VCaP (cell line): Measurements from ENCODE around the gene ZNF451.
A peak's percentile ranks its signal among the peaks of the same experiment; 100 is the strongest.

Source experiments
- H3K27ac ChIP-seq: fragments of 450-650 bp; 2 replicates; pipeline ENCODE4 v1.5.1; 2017
- CTCF ChIP-seq: fragments of 450-650 bp; conservative IDR thresholded peaks from 2 replicates; pipeline ENCODE4 v1.5.1; 2017; ENCODE audit warnings: mild to moderate bottlenecking, moderate library complexity

ZNF451 gene

GRCh38 chr6:57162516-57162915, 72.5 kb downstream of the ZNF451 start:
- no peak for TF ChIP-seq CTCF
- H3K27ac ChIP-seq: no peak overlapping the region

DNA sequence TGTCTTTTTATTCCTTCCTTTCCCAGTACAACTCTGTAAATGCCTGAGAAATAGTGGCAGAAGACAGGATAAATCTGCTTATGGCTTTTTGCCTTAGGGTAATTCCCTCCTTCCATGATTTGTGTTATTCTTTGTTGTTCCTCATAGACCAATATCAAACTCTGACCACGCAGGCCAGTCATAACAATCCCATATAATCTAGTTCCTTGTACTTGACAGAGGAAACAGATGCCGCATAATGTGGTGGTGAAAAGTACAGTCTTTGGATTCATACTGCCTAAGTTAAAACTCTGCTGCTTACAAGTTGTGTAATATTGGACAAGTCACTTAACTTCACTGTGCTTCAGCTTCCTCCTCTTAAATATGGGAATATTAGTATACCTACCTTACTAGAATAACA, 74.0 kb downstream of the ZNF451 start:
- no peak for TF ChIP-seq CTCF
- no peak overlapping the region for H3K27ac ChIP-seq

- H3K27ac ChIP-seq: no peak overlapping the region
- TF ChIP-seq CTCF: no peak
Measured at GRCh38 chr6:57165080-57165479, 75.1 kb downstream of the ZNF451 start.

GRCh38 chr6:57172136-57173055, 82.4 kb downstream of the ZNF451 start, which contains the start of gene BAG2:
Gene BAG2 (plus strand): TSS chr6:57172326. CDS start chr6:57172698, 372 bp downstream.
- TF ChIP-seq CTCF: peak; percentile 21; the same call in 1 of the 2 replicates
- H3K27ac ChIP-seq: peak within 1 kb of the TSS; percentile 86

DNA sequence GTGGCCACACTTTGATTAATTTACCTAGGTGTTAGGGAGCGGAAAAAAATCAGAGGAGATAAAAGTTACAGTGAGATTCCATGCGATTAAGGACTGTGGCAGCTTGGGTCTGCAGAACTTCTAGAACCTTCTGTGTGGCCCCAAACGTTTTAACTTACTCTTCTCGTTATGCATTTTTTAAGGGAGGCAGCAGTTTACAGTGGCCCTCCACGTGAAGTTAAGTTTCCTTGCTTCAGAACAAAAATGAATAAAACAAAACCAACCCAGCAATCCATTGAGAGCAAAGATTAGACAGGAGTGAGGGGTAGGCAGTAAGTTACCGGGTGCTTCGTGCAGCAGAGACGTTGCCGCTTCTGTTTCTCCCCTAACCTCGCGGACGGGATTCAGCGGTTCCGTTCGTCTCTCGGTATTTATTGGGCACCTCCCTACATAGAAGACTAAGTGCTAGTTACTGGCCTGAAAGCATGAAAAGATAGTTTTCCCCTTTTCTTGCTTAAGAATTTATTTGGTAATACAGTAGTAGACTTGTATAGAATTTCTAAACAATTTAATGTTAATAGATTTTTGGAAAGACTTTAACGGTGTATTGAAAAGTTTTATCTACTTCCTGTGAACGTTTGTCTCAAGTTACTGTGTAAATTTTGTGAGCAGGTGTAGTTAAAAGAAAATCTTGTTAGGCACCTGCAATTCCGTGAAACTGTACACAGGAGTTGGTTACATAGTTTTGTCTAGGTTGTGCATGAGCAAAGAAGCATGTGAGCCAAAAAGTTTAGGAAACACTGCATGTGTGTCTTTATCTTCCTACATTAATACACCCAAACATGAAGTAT, 83.3 kb downstream of the ZNF451 start:
- H3K27ac ChIP-seq: peak overlapping the region; percentile 86
- no peak for TF ChIP-seq CTCF

GRCh38 chr6:57173886-57174510, 84.0 kb downstream of the ZNF451 start:
- peak overlapping the region; percentile 86 for H3K27ac ChIP-seq
- TF ChIP-seq CTCF: no peak

- TF ChIP-seq CTCF: no peak
- peak overlapping the region; percentile 86; the same call in 1 of the 2 replicates for H3K27ac ChIP-seq
Measured at GRCh38 chr6:57174511-57174907, 84.5 kb downstream of the ZNF451 start.
